ENCODE measurements around the gene BCAS3.

DNA sequence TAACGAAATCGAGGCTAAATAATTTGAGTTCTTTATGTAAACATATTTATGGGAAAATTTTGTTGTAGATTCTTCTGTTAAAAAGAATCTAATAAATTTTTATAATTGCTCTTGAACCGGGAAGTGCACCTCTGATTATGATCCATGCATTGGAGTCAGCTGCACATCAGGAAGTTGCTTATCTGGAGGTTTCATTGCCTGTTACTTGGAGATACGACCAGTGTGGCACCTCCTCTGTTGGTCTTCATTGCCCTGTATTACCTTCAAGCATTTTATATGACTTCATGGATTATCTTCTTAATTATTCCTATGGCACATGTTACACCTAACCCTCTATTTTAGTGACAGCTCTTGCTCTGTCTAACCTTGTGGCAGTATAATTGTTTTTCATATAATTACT is 409.4 kb downstream of the BCAS3 start:
- no peak for TF ChIP-seq TAF1 (IDR thresholded peaks at IDR 0.05; ENCODE audit: low read depth)
- no peak for TF ChIP-seq CREB1 (IDR thresholded peaks at IDR 0.05; ENCODE audit: low read depth)
- no peak for TF ChIP-seq YY1 (IDR thresholded peaks at IDR 0.05; ENCODE audit: low read depth)
- TF ChIP-seq NFIC (IDR thresholded peaks at IDR 0.05) = no peak
- TF ChIP-seq EP300 (IDR thresholded peaks at IDR 0.05; ENCODE audit: borderline replicate concordance) = no peak
- no peak for TF ChIP-seq TEAD4 (IDR thresholded peaks at IDR 0.05)

Data from Ishikawa (cell line).